H1 (cell line): ENCODE data around the gene TOMM7. TPM values are rescaled to one million over a fixed set of nuclear protein-coding genes. Genes with fewer than 3 reads are reported as not detected.

ENCODE experiments used
- CTCF ChIA-PET: fragments of 300-600 bp; sonication (Branson Sonifier 250); formaldehyde crosslinking; loops from one replicate; lab custom pipeline; 2021; ENCODE audit not compliant: partially characterized antibody; lab: Charles Lee
- POLR2A ChIA-PET: fragments of 300-600 bp; sonication (Branson Sonifier 250); formaldehyde crosslinking; loops from one replicate; lab custom pipeline; 2021; ENCODE audit warnings: inconsistent platforms; ENCODE audit not compliant: partially characterized antibody; lab: Charles Lee
- DNase-seq, 2 experiments: peaks; one replicate each; pipeline versions ENCODE4 v3.0.0 to v3.0.0-alpha.2; 2010 to 2022; ENCODE audit warnings: low spot score in 2 of 2, low read depth in 1 of 2, mixed read lengths in 1 of 2
- FAIRE-seq: peaks from 2 replicates; lab custom pipeline; 2011; peaks lifted over from hg19 to GRCh38; lab: Jason Lieb, UNC
- H2AFZ ChIP-seq: 2 replicates; pipeline ENCODE4 v1.8.1; 2012; ENCODE audit warnings: low read length, inconsistent platforms
- H2AK5ac ChIP-seq: 2 replicates; pipeline ENCODE4 v1.6.1; 2013; ENCODE audit warnings: low read depth, low read length
- H2BK120ac ChIP-seq: replicated peaks from 2 replicates; pipeline ENCODE3; 2013; ENCODE audit warnings: low read depth, low read length, inconsistent platforms
- H2BK12ac ChIP-seq: 2 replicates; pipeline ENCODE4 v1.6.1; 2013; ENCODE audit warnings: low read depth, low read length
- H2BK15ac ChIP-seq: 2 replicates; pipeline ENCODE4 v1.6.1; 2013; ENCODE audit warnings: low read length
- H2BK20ac ChIP-seq: 2 replicates; pipeline ENCODE4 v1.6.1; 2013; ENCODE audit warnings: low read length
- H2BK5ac ChIP-seq: 2 replicates; pipeline ENCODE4 v1.6.1; 2013; ENCODE audit warnings: low read depth, low read length
- H3K14ac ChIP-seq: 2 replicates; pipeline ENCODE4 v1.6.1; 2013; ENCODE audit warnings: inconsistent platforms; ENCODE audit not compliant: insufficient read length
- H3K18ac ChIP-seq: 2 replicates; pipeline ENCODE4 v1.6.1; 2013; ENCODE audit warnings: low read length; ENCODE audit errors: extremely low read depth
- H3K23ac ChIP-seq: 2 replicates; pipeline ENCODE4 v1.6.1; 2013; ENCODE audit warnings: inconsistent platforms; ENCODE audit not compliant: insufficient read length
- H3K23me2 ChIP-seq: 2 replicates; pipeline ENCODE4 v1.6.1; 2013; ENCODE audit warnings: low read depth, low read length
- H3K27ac ChIP-seq: 2 replicates; pipeline ENCODE4 v1.6.1; 2011; ENCODE audit warnings: low read depth, low read length, inconsistent platforms
- H3K27me3 ChIP-seq, 4 experiments: replicated peaks in 1 of 4; 1 replicate in 1 of 4; 2 replicates in 3 of 4; pipeline versions ENCODE4 v1.6.1 to v1.8.1; 2011 to 2013; ENCODE audit warnings: low read length in 3 of 4, mild to moderate bottlenecking in 3 of 4, inconsistent platforms in 2 of 4, mixed read lengths in 2 of 4, moderate library complexity in 1 of 4; ENCODE audit not compliant: control insufficient read depth in 3 of 4, insufficient read depth in 3 of 4; ENCODE audit errors: extremely low read depth in 1 of 4
- H3K36me3 ChIP-seq, 4 experiments: 2 replicates each; pipeline versions ENCODE4 v1.6.1 to v1.8.1; 2011 to 2013; ENCODE audit warnings: mild to moderate bottlenecking in 4 of 4, low read length in 3 of 4, moderate library complexity in 2 of 4, control low read depth in 1 of 4, inconsistent platforms in 1 of 4; ENCODE audit not compliant: insufficient read depth in 4 of 4, control insufficient read depth in 2 of 4
- H3K4ac ChIP-seq: replicated peaks from 2 replicates; pipeline ENCODE3; 2013; ENCODE audit warnings: low read length, low read depth, mixed read lengths, inconsistent platforms; ENCODE audit not compliant: insufficient read length
- H3K4me1 ChIP-seq, 4 experiments: replicated peaks in 1 of 4; 1 replicate in 1 of 4; 2 replicates in 3 of 4; pipeline versions ENCODE4 v1.6.1 to v1.8.1; 2011 to 2013; ENCODE audit warnings: low read length in 3 of 4, inconsistent platforms in 2 of 4, mixed read lengths in 1 of 4; ENCODE audit not compliant: insufficient read depth in 4 of 4, control insufficient read depth in 3 of 4
- H3K4me2 ChIP-seq, 2 experiments: 2 replicates each; pipeline versions ENCODE4 v1.6.1 to v1.8.1; 2011 to 2013; ENCODE audit warnings: low read depth in 2 of 2, low read length in 2 of 2, control low read depth in 1 of 2, inconsistent platforms in 1 of 2, mild to moderate bottlenecking in 1 of 2; ENCODE audit not compliant: insufficient read depth in 1 of 2
- H3K4me3 ChIP-seq, 4 experiments: fragments of 200-600, 300-600 bp in 1 of 4; sonication (generic), shearing (Covaris generic), sonication (Bioruptor Twin) in 1 of 4; 2 replicates each; pipeline versions ENCODE4 v1.5.1 to v1.8.1; 2011 to 2016; ENCODE audit warnings: low read length in 4 of 4, low read depth in 3 of 4, control low read depth in 2 of 4, inconsistent platforms in 2 of 4, mild to moderate bottlenecking in 2 of 4, mixed read lengths in 1 of 4, moderate library complexity in 1 of 4; ENCODE audit not compliant: insufficient read depth in 2 of 4; ENCODE audit errors: extremely low read depth in 1 of 4
- H3K56ac ChIP-seq: replicated peaks from 2 replicates; pipeline ENCODE3; 2013; ENCODE audit warnings: low read depth, mild to moderate bottlenecking, mixed read lengths, low read length, inconsistent platforms; ENCODE audit not compliant: insufficient read length
- H3K79me1 ChIP-seq: 2 replicates; pipeline ENCODE4 v1.6.1; 2013; ENCODE audit warnings: low read depth, low read length, control low read depth
- H3K79me2 ChIP-seq, 2 experiments: 2 replicates each; pipeline versions ENCODE4 v1.6.1 to v1.8.1; 2012 to 2013; ENCODE audit warnings: low read length in 2 of 2, mild to moderate bottlenecking in 2 of 2, inconsistent platforms in 1 of 2; ENCODE audit not compliant: insufficient read depth in 2 of 2, control insufficient read depth in 1 of 2
- H3K9ac ChIP-seq, 4 experiments: replicated peaks in 1 of 4; 1 replicate in 1 of 4; 2 replicates in 3 of 4; pipeline versions ENCODE4 v1.6.1 to v1.8.1; 2011 to 2013; ENCODE audit warnings: low read depth in 3 of 4, low read length in 3 of 4, control low read depth in 2 of 4, mild to moderate bottlenecking in 2 of 4, moderate library complexity in 2 of 4, inconsistent platforms in 1 of 4; ENCODE audit errors: extremely low read depth in 1 of 4
- H3K9me3 ChIP-seq, 2 experiments: 2 replicates each; pipeline versions ENCODE4 v1.6.1 to v1.8.1; 2012 to 2013; ENCODE audit warnings: mild to moderate bottlenecking in 2 of 2, moderate library complexity in 2 of 2, control low read depth in 1 of 2, inconsistent platforms in 1 of 2, low read depth in 1 of 2, low read length in 1 of 2, mixed read lengths in 1 of 2; ENCODE audit not compliant: insufficient read depth in 2 of 2
- H4K20me1 ChIP-seq, 2 experiments: replicated peaks in 1 of 2; 2 replicates each; pipeline versions ENCODE3 to v1.8.1; 2011 to 2013; ENCODE audit warnings: inconsistent platforms in 2 of 2, low read length in 2 of 2, mild to moderate bottlenecking in 1 of 2; ENCODE audit not compliant: insufficient read depth in 2 of 2, control insufficient read depth in 1 of 2
- H4K5ac ChIP-seq: 2 replicates; pipeline ENCODE4 v1.6.1; 2013; ENCODE audit warnings: low read length, low read depth, mixed read lengths, inconsistent platforms; ENCODE audit not compliant: insufficient read length
- H4K8ac ChIP-seq: 2 replicates; pipeline ENCODE4 v1.8.0; 2013; ENCODE audit warnings: mild to moderate bottlenecking, moderate library complexity, low read length, inconsistent platforms; ENCODE audit not compliant: insufficient read depth; ENCODE audit errors: extremely low read depth
- H4K91ac ChIP-seq: replicated peaks from 2 replicates; pipeline ENCODE3; 2013; ENCODE audit warnings: low read length, mixed read lengths, inconsistent platforms; ENCODE audit not compliant: insufficient read length
- BCL11A ChIP-seq, 2 experiments: IDR thresholded peaks; one replicate each; pipeline ENCODE4 v1.6.1; 2011; ENCODE audit warnings: low read depth in 2 of 2, low read length in 2 of 2, mild to moderate bottlenecking in 2 of 2
- CEBPB ChIP-seq: IDR thresholded peaks from 2 replicates; pipeline ENCODE4 v1.6.1; 2012; ENCODE audit warnings: low read depth, low read length
- E2F6 ChIP-seq: IDR thresholded peaks from 2 replicates; pipeline ENCODE4 v1.6.1; 2012; ENCODE audit warnings: inconsistent platforms
- MAFK ChIP-seq: IDR thresholded peaks from 2 replicates; pipeline ENCODE4 v1.6.1; 2012; ENCODE audit warnings: low read depth, mild to moderate bottlenecking, improper control_type of control experiment, low read length
- NRF1 ChIP-seq: IDR thresholded peaks from 2 replicates; pipeline ENCODE4 v1.6.1; 2011; ENCODE audit warnings: mild to moderate bottlenecking, low read depth, low read length, improper control_type of control experiment
- SAP30 ChIP-seq: fragments of 300-600 bp; sonication (generic); IDR thresholded peaks from 2 replicates; pipeline ENCODE4 v1.7.1; 2012; ENCODE audit warnings: low read length, moderate library complexity, mild to moderate bottlenecking, inconsistent platforms; ENCODE audit not compliant: insufficient read depth, insufficient replicate concordance
- SIX5 ChIP-seq: IDR thresholded peaks from 2 replicates; pipeline ENCODE4 v1.6.1; 2011; ENCODE audit warnings: mild to moderate bottlenecking, low read depth, low read length
- WGBS, 2 experiments: shearing (Covaris generic) in 1 of 2; methylation state at CpG; one replicate each; pipeline versions ENCODE4 v1.1.6 to v1.1.7; 2013 to 2015; ENCODE audit warnings: low lambda C conversion rate in 2 of 2, mixed read lengths in 2 of 2, inconsistent platforms in 1 of 2, low coverage in 1 of 2, missing lambda C conversion rate in 1 of 2; ENCODE audit not compliant: insufficient replicate concordance in 2 of 2, insufficient coverage in 1 of 2, insufficient read length in 1 of 2; ENCODE audit errors: extremely low coverage in 1 of 2, missing lambda C conversion rate in 1 of 2; 5-methylcytosine and 5-hydroxymethylcytosine counted together
- polyA plus RNA-seq, 7 experiments: library from polyadenylated mRNA; depleted of rRNA in 3 of 7; stranded (reverse) in 5 of 7; unstranded in 2 of 7; fragments of >200 nt in 5 of 7; fragments of 200-250 nt in 2 of 7; gene quantifications; 1 replicate in 5 of 7; 2 replicates in 1 of 7; 4 replicates in 1 of 7; pipeline versions ENCODE4 v1.2.1 to v1.2.3, GENCODE V29; 2011 to 2013; ENCODE audit warnings: missing spikeins in 2 of 7, mixed read lengths in 2 of 7
- total RNA-seq: library from RNA; stranded (reverse); fragmentation: NEBNext Ultra II Directional; extraction: Animal tissue kit (Norgen Biotek cat#: 25700); gene quantifications from 2 replicates; pipeline ENCODE4 v1.2.1, GENCODE V29; 2021
- TF ChIP-seq, protein P1 (sequence below): IDR thresholded peaks from 2 replicates; pipeline ENCODE4 v1.6.1; 2011; ENCODE audit warnings: low read depth, mild to moderate bottlenecking, low read length; ENCODE audit not compliant: insufficient read depth

The TOMM7 gene
- total and polyA plus RNA-seq, 2 of the 8 experiments (the other 6 are each of a cell fraction or from before 2014, with no cell fraction given): 389 to 508 TPM

GRCh38 chr7:22868509-22868908 is 45.9 kb upstream of the TOMM7 start:
- H3K14ac ChIP-seq: no peak overlapping the region
- H2BK20ac ChIP-seq: no peak overlapping the region
- FAIRE-seq (no peak), DNase-seq (no peak)
- H3K27me3 ChIP-seq: no peaks in the 10 kb centered on the region
- WGBS, 2 experiments: 100% methylated on average over 1 of the region's 1 CpG; no CpG with 5 or more reads in 1 of the 2 experiments
- ChIA-PET POLR2A (interaction anchor here (0.9 to 11.8 kb wide), 7 partner anchors 6 to 186 kb away, joined by 3 to 125 read pairs (median 3); no protein-coding TSS in a partner anchor), CTCF (interaction anchor here (0.7 to 2.0 kb wide), 9 partner anchors 8 to 308 kb away, joined by 3 to 12 read pairs (median 4); no protein-coding TSS in a partner anchor)
- peaks cover 0 to 7% (median 0%) of the 10 kb centered on the region in 4 experiments; a peak in 3 of 7 replicates for H3K4me1 ChIP-seq
- no peak overlapping the region for H2BK120ac ChIP-seq
- no peak overlapping the region for H3K18ac ChIP-seq
- no peak overlapping the region for H3K4ac ChIP-seq
- H4K8ac ChIP-seq: no peak overlapping the region
- no peaks in the 10 kb centered on the region for H3K23me2 ChIP-seq
- no peak overlapping the region for H3K23ac ChIP-seq
- no peak overlapping the region for H3K27ac ChIP-seq
- no peak overlapping the region for H3K4me3 ChIP-seq
- H3K9ac ChIP-seq: no peak overlapping the region
- H2AK5ac ChIP-seq: no peak overlapping the region
- H3K79me1 ChIP-seq: no peaks in the 10 kb centered on the region
- H3K36me3 ChIP-seq: peaks cover 0 to 3% (median under 1%) of the 10 kb centered on the region in 4 experiments; a peak in 2 of 8 replicates
- H2BK5ac ChIP-seq: no peak overlapping the region
- no peaks in the 10 kb centered on the region for H3K79me2 ChIP-seq
- TF ChIP-seq BCL11A (IDR thresholded peaks at IDR 0.05; ENCODE audit: low read depth in 2 of 2, low read length in 2 of 2): no peak
- no peak for TF ChIP-seq MAFK
- TF ChIP-seq NRF1: no peak
- TF ChIP-seq, protein P1, sequence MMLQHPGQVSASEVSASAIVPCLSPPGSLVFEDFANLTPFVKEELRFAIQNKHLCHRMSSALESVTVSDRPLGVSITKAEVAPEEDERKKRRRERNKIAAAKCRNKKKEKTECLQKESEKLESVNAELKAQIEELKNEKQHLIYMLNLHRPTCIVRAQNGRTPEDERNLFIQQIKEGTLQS: no peak
- no peak for TF ChIP-seq E2F6
- TF ChIP-seq CEBPB: no peak
- no peak for TF ChIP-seq SIX5
- TF ChIP-seq SAP30: no peak
- TF ChIP-seq, all 59 proteins: peak for 0
- H3K56ac ChIP-seq: no peak overlapping the region
- H2AFZ ChIP-seq: no peak overlapping the region
- H2BK15ac ChIP-seq: no peak overlapping the region
- H2BK12ac ChIP-seq: no peak overlapping the region
- no peak overlapping the region for H4K91ac ChIP-seq
- no peaks in the 10 kb centered on the region for H4K20me1 ChIP-seq
- no peak overlapping the region for H3K4me2 ChIP-seq
- H3K9me3 ChIP-seq: no peaks in the 10 kb centered on the region
- no peak overlapping the region for H4K5ac ChIP-seq
